SK-N-SH (cell line): Measurements from ENCODE around the gene SAMD4A. TPM values are rescaled to one million over a fixed set of nuclear protein-coding genes. Genes with fewer than 3 reads are reported as not detected.

Experiments
- CTCF ChIA-PET: fragments of 300-600, 350-600 bp; formaldehyde crosslinking; extraction: SDS; loops from one replicate; lab custom pipeline; 2021; lab: Yijun Ruan, JAX
- POLR2A ChIA-PET: fragments of 350-600 bp; sonication (Branson Sonifier 250); formaldehyde crosslinking; extraction: SDS; loops from one replicate; lab custom pipeline; 2020; ENCODE audit warnings: antibody characterized with exemption, inconsistent platforms; lab: Yijun Ruan, JAX
- DNase-seq: peaks from one replicate; pipeline ENCODE4 v3.0.0; 2012
- H2AFZ ChIP-seq: fragments of 200-600 bp; sonication (generic); 2 replicates; pipeline ENCODE4 v1.8.1; 2016; ENCODE audit warnings: antibody characterized with exemption, mild to moderate bottlenecking, low read depth
- H3F3A ChIP-seq: fragments of 200-600 bp; sonication (generic); replicated peaks from 2 replicates; pipeline ENCODE3; 2016; ENCODE audit warnings: antibody characterized with exemption, mild to moderate bottlenecking; ENCODE audit not compliant: insufficient read depth
- H3K27ac ChIP-seq, 2 experiments: fragments of 200-500 bp in 1 of 2; fragments of 200-600 bp in 1 of 2; sonication (Bioruptor generic) in 1 of 2; sonication (generic), shearing (Covaris generic) in 1 of 2; 2 replicates each; pipeline versions ENCODE4 v1.5.1 to v1.6.1; 2014 to 2016; ENCODE audit warnings: low read depth in 2 of 2, inconsistent platforms in 1 of 2, low read length in 1 of 2, mild to moderate bottlenecking in 1 of 2, mixed read lengths in 1 of 2
- H3K27me3 ChIP-seq: fragments of 200-600 bp; sonication (generic), shearing (Covaris generic); 2 replicates; pipeline ENCODE4 v1.6.1; 2016; ENCODE audit warnings: mixed run types; ENCODE audit not compliant: insufficient read depth
- H3K36me3 ChIP-seq, 2 experiments: fragments of 200-500 bp in 1 of 2; fragments of 200-600 bp in 1 of 2; sonication (Bioruptor generic) in 1 of 2; sonication (generic) in 1 of 2; replicated peaks in 1 of 2; 2 replicates each; pipeline versions ENCODE3 to v1.5.1; 2014 to 2016; ENCODE audit warnings: low read length in 1 of 2, mild to moderate bottlenecking in 1 of 2; ENCODE audit not compliant: insufficient read depth in 2 of 2, control insufficient read depth in 1 of 2
- H3K4me1 ChIP-seq, 2 experiments: fragments of 200-500 bp in 1 of 2; fragments of 200-600 bp in 1 of 2; sonication (Bioruptor generic) in 1 of 2; sonication (generic), shearing (Covaris generic) in 1 of 2; 2 replicates each; pipeline versions ENCODE4 v1.5.1 to v1.6.1; 2014 to 2016; ENCODE audit warnings: low read depth in 1 of 2, low read length in 1 of 2, mixed run types in 1 of 2; ENCODE audit not compliant: insufficient read depth in 2 of 2, control insufficient read depth in 1 of 2
- H3K4me2 ChIP-seq: fragments of 200-600 bp; sonication (generic), shearing (Covaris generic); 2 replicates; pipeline ENCODE4 v1.6.1; 2017; ENCODE audit warnings: mixed run types
- H3K4me3 ChIP-seq, 2 experiments: fragments of 200-500 bp in 1 of 2; fragments of 200-600 bp in 1 of 2; sonication (Bioruptor generic) in 1 of 2; sonication (generic), shearing (Covaris generic) in 1 of 2; 2 replicates each; pipeline versions ENCODE4 v1.5.1 to v1.8.1; 2014 to 2016; ENCODE audit warnings: low read depth in 2 of 2, inconsistent platforms in 1 of 2, low read length in 1 of 2, mild to moderate bottlenecking in 1 of 2, mixed read lengths in 1 of 2, moderate library complexity in 1 of 2
- H3K79me2 ChIP-seq: fragments of 200-600 bp; sonication (generic); 2 replicates; pipeline ENCODE4 v1.8.1; 2017; ENCODE audit warnings: mild to moderate bottlenecking; ENCODE audit not compliant: insufficient read depth
- H3K9ac ChIP-seq: fragments of 200-600 bp; sonication (generic); 2 replicates; pipeline ENCODE4 v1.6.1; 2017; ENCODE audit warnings: mixed run types
- H3K9me2 ChIP-seq: fragments of 200-600 bp; sonication (generic); 2 replicates; pipeline ENCODE4 v1.6.1; 2017; ENCODE audit warnings: mixed run types
- H3K9me3 ChIP-seq: fragments of 200-600 bp; sonication (generic); 2 replicates; pipeline ENCODE4 v1.6.1; 2017; ENCODE audit warnings: mixed run types, mild to moderate bottlenecking, moderate library complexity
- H4K20me1 ChIP-seq: fragments of 200-600 bp; sonication (generic); 2 replicates; pipeline ENCODE4 v1.6.1; 2017; ENCODE audit warnings: mild to moderate bottlenecking, mixed run types; ENCODE audit not compliant: insufficient read depth
- CTCF ChIP-seq: fragments of 200-600 bp; sonication (generic); IDR thresholded peaks from 2 replicates; pipeline ENCODE4 v1.6.1; 2017; ENCODE audit warnings: antibody characterized with exemption, mild to moderate bottlenecking, moderate library complexity
- EP300 ChIP-seq, 2 experiments: IDR thresholded peaks; 2 replicates each; pipeline versions ENCODE4 v1.4.0 to v1.6.1; 2012; ENCODE audit warnings: borderline replicate concordance in 1 of 2, low read depth in 1 of 2, low read length in 1 of 2
- FOSL2 ChIP-seq: IDR thresholded peaks from 2 replicates; pipeline ENCODE4 v1.4.0; 2012; ENCODE audit warnings: low read depth, mild to moderate bottlenecking, moderate library complexity, borderline replicate concordance
- MEF2A ChIP-seq: IDR thresholded peaks from 2 replicates; pipeline ENCODE4 v1.4.0; 2012; ENCODE audit warnings: low read depth, borderline replicate concordance
- NFIC ChIP-seq: IDR thresholded peaks from 2 replicates; pipeline ENCODE4 v1.4.0; 2012; ENCODE audit warnings: borderline replicate concordance
- PBX3 ChIP-seq: IDR thresholded peaks from 2 replicates; pipeline ENCODE4; 2012
- TCF12 ChIP-seq: IDR thresholded peaks from 2 replicates; pipeline ENCODE4 v1.4.0; 2012
- USF2 ChIP-seq: fragments of 150-350 bp; IDR thresholded peaks from 2 replicates; pipeline ENCODE4 v1.6.1; 2017; ENCODE audit warnings: antibody characterized with exemption, low read length, low read depth, borderline replicate concordance
- ZBTB33 ChIP-seq: IDR thresholded peaks from 2 replicates; pipeline ENCODE4 v1.4.0; 2012; ENCODE audit warnings: low read depth, borderline replicate concordance
- WGBS: methylation state at CpG from one replicate; pipeline ENCODE4 v1.1.6; 2017; ENCODE audit warnings: low lambda C conversion rate; 5-methylcytosine and 5-hydroxymethylcytosine counted together
- polyA plus RNA-seq, 3 experiments: library from polyadenylated mRNA; depleted of rRNA; stranded (reverse); fragments of >200 nt; gene quantifications; 2 replicates each; pipeline ENCODE4 v1.2.3, GENCODE V29; 2012

Gene SAMD4A
- polyA plus RNA-seq, 1 of the 3 experiments (the other 2 are of a cell fraction): 5.0 TPM

- Histone ChIP-seq H3K9me3 (no peaks in the 10 kb centered on the region), H3K9ac (no peak overlapping the region), H3K4me2 (peak overlapping the region; percentile 31), H3K9me2 (no peaks in the 10 kb centered on the region), H3K79me2 (peaks cover 99% of the 10 kb centered on the region), H3K4me3 (no peak overlapping the region), H3F3A (peaks cover 10% of the 10 kb centered on the region), H3K4me1 (peaks cover 18 to 26% of the 10 kb centered on the region in 2 experiments), H3K36me3 (no peaks in the 10 kb centered on the region), H4K20me1 (peaks cover 67% of the 10 kb centered on the region; the same call in 1 of the 2 replicates), H2AFZ (no peak overlapping the region), H3K27ac (peak overlapping the region; percentile 7 to 60; a peak in 3 of 4 replicates), H3K27me3 (no peaks in the 10 kb centered on the region)
- no peak for TF ChIP-seq USF2
- TF ChIP-seq MEF2A: 0 out of 2 replicates have a peak, but pooled peaks have one; percentile 23
- no peak for TF ChIP-seq FOSL2
- TF ChIP-seq NFIC: 0 out of 2 replicates have a peak, but pooled peaks have one; percentile 5
- 80% methylated on average over 8 of the region's 8 CpGs for WGBS
- ChIA-PET CTCF (interaction anchor here (1.3 kb wide), 1 partner anchor 10 kb away, joined by 7 read pairs; no protein-coding TSS in a partner anchor), POLR2A (no interaction called here)
- no peak for DNase-seq
These were observed 70.6 kb downstream of the SAMD4A start for GRCh38 chr14:54637270-54638134.

GRCh38 chr14:54638135-54638446, 71.2 kb downstream of the SAMD4A start:
- peak overlapping the region; percentile 31; the same call in 1 of the 2 replicates for H3K4me2 ChIP-seq
- no peak overlapping the region for H3K4me3 ChIP-seq
- H4K20me1 ChIP-seq: peaks cover 67% of the 10 kb centered on the region; the same call in 1 of the 2 replicates
- peak; percentile 32; the same call in 1 of the 2 replicates for TF ChIP-seq FOSL2
- TF ChIP-seq TCF12: peak; percentile 62; the same call in 1 of the 2 replicates
- no peak for TF ChIP-seq EP300 (IDR thresholded peaks at IDR 0.05; ENCODE audit: borderline replicate concordance in 1 of 2, low read depth in 1 of 2, low read length in 1 of 2)
- no peak for TF ChIP-seq ZBTB33
- TF ChIP-seq CTCF: no peak
- peak; percentile 70 for TF ChIP-seq PBX3
- TF ChIP-seq, all 33 proteins: peak for 3
- peaks cover 99% of the 10 kb centered on the region for H3K79me2 ChIP-seq
- no peaks in the 10 kb centered on the region for H3K36me3 ChIP-seq
- peaks cover 10% of the 10 kb centered on the region for H3F3A ChIP-seq
- no peak overlapping the region for H2AFZ ChIP-seq
- no peaks in the 10 kb centered on the region for H3K27me3 ChIP-seq
- H3K9me3 ChIP-seq: no peaks in the 10 kb centered on the region
- WGBS: 37% methylated on average over 6 of the region's 6 CpGs
- ChIA-PET CTCF (interaction anchor here (1.3 kb wide), 1 partner anchor 11 kb away, joined by 7 read pairs; no protein-coding TSS in a partner anchor), POLR2A (no interaction called here)
- H3K4me1 ChIP-seq: peaks cover 18 to 26% of the 10 kb centered on the region in 2 experiments
- peak overlapping the region; percentile 7 to 60; a peak in 3 of 4 replicates for H3K27ac ChIP-seq
- H3K9ac ChIP-seq: no peak overlapping the region
- no peak for DNase-seq
- H3K9me2 ChIP-seq: no peaks in the 10 kb centered on the region
